ENCODE results near the gene PDE4D. TPM values are rescaled to one million over a fixed set of nuclear protein-coding genes. Genes with fewer than 3 reads are reported as not detected.

Gene PDE4D
- total RNA-seq, 1 experiment from 2014 or later, result 2.1 TPM

DNA sequence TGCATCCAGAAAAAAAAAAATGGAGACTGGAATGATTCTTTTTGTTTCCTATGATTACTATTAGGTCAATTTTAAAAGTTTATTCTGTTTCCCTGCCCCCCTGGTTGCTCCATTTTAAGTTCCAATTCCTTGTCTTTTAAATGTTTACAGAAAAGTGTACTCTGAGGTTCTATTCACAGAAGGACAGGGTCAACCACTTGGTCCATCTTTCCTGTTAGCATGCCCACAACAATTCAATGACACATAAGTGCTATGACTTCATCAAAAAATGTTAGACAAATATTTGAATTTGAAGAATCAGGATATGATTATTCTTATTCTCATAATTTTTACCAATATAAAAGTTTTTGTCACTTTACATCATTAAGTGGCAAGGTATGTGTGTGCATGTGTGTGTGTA, 123.7 kb downstream of the PDE4D start:
- H2BK15ac ChIP-seq (ENCODE audit: low read depth, low read length), result no peak overlapping the region
- H3K79me2 ChIP-seq (ENCODE audit: insufficient read depth, low read length), result no peaks in the 10 kb centered on the region

More for the DNA sequence above, 123.7 kb downstream of the PDE4D start:
- H2BK20ac ChIP-seq (ENCODE audit: low read depth, low read length, poor library complexity, severe bottlenecking), result no peak overlapping the region
- H3K27me3 Mint-ChIP-seq (ENCODE audit: low read depth), result peaks cover 30% of the 10 kb centered on the region
- no peaks in the 10 kb centered on the region for H3K9me3 ChIP-seq (ENCODE audit: control insufficient read depth, low read depth, low read length)
- H3K4me3 Mint-ChIP-seq, result no peak overlapping the region
- no peak overlapping the region for H3K9ac ChIP-seq (ENCODE audit: extremely low read depth, insufficient read length, low read length)
- no peak overlapping the region for H3K23ac ChIP-seq (ENCODE audit: insufficient read length, low read depth, low read length)
- H2BK120ac ChIP-seq (ENCODE audit: low read depth, low read length, poor library complexity, severe bottlenecking), result no peak overlapping the region
- no peak overlapping the region for H3K4ac ChIP-seq (ENCODE audit: low read depth, low read length)
- H3K9me3 Mint-ChIP-seq, result no peaks in the 10 kb centered on the region
- H3K18ac ChIP-seq (ENCODE audit: insufficient read length, low read depth, low read length), result no peak overlapping the region
- no peak overlapping the region for H3T11ph ChIP-seq (ENCODE audit: low read length)
- no peak overlapping the region for H4K5ac ChIP-seq (ENCODE audit: insufficient read length, low read depth, low read length)
- no peak overlapping the region for H3K56ac ChIP-seq (ENCODE audit: insufficient read length, low read depth, low read length)
- H3K27ac Mint-ChIP-seq, result no peak overlapping the region
- peaks cover 2% of the 10 kb centered on the region; the same call in 1 of the 2 replicates for H3K4me1 ChIP-seq (ENCODE audit: insufficient read depth, low read length)
- no peak overlapping the region for H3K27ac ChIP-seq (ENCODE audit: insufficient read length, low read depth, low read length)
- TF ChIP-seq, protein P1, sequence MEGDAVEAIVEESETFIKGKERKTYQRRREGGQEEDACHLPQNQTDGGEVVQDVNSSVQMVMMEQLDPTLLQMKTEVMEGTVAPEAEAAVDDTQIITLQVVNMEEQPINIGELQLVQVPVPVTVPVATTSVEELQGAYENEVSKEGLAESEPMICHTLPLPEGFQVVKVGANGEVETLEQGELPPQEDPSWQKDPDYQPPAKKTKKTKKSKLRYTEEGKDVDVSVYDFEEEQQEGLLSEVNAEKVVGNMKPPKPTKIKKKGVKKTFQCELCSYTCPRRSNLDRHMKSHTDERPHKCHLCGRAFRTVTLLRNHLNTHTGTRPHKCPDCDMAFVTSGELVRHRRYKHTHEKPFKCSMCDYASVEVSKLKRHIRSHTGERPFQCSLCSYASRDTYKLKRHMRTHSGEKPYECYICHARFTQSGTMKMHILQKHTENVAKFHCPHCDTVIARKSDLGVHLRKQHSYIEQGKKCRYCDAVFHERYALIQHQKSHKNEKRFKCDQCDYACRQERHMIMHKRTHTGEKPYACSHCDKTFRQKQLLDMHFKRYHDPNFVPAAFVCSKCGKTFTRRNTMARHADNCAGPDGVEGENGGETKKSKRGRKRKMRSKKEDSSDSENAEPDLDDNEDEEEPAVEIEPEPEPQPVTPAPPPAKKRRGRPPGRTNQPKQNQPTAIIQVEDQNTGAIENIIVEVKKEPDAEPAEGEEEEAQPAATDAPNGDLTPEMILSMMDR (conservative IDR thresholded peaks at IDR 0.05), result no peak
- H2BK12ac ChIP-seq (ENCODE audit: insufficient read length, low read depth, low read length), result no peak overlapping the region
- H2AFZ ChIP-seq (ENCODE audit: low read length), result no peak overlapping the region
- no peak overlapping the region for H4K8ac ChIP-seq (replicated peaks; ENCODE audit: insufficient read length, low read depth, low read length)
- H3K4me2 ChIP-seq (ENCODE audit: insufficient read depth, insufficient read length, low read length), result no peak overlapping the region
- H4K20me1 ChIP-seq (ENCODE audit: control insufficient read depth, insufficient read depth, insufficient read length), result no peaks in the 10 kb centered on the region
- no peak for DNase-seq
- H3K36me3 Mint-ChIP-seq (ENCODE audit: insufficient read depth in 1 of 3, low read depth in 3 of 3), result no peaks in the 10 kb centered on the region
- H4K91ac ChIP-seq (ENCODE audit: insufficient read length, low read depth, low read length), result no peak overlapping the region
- H3K79me1 ChIP-seq (ENCODE audit: insufficient read depth, low read depth, low read length, poor library complexity, severe bottlenecking), result no peaks in the 10 kb centered on the region
- no peak overlapping the region for H3K14ac ChIP-seq (ENCODE audit: insufficient read depth, low read length)
- peaks cover 16 to 17% of the 10 kb centered on the region in 2 experiments for H3K4me1 Mint-ChIP-seq
- peaks cover 8% of the 10 kb centered on the region; the same call in 1 of the 2 replicates for H3K27me3 ChIP-seq (ENCODE audit: insufficient read depth, low read length)
- peaks cover 9% of the 10 kb centered on the region for H3K23me2 ChIP-seq (ENCODE audit: insufficient read length, low read depth, low read length, poor library complexity, severe bottlenecking)
- H2AK5ac ChIP-seq (ENCODE audit: insufficient read length, low read length), result no peak overlapping the region
- no peak overlapping the region for H2BK5ac ChIP-seq (ENCODE audit: insufficient read length, low read length)
